HS-5 (cell line): Measurements from ENCODE around the gene RNF148.
"Not testable (repeated sequence)": the region's sequence is repeated elsewhere in the genome, so short reads cannot be mapped to it uniquely, and the experiment has no call there.

ENCODE experiments used
- DNase-seq: peaks from one replicate; pipeline ENCODE4 v3.0.0-alpha.2; 2012; ENCODE audit warnings: low read depth

Gene RNF148

DNA sequence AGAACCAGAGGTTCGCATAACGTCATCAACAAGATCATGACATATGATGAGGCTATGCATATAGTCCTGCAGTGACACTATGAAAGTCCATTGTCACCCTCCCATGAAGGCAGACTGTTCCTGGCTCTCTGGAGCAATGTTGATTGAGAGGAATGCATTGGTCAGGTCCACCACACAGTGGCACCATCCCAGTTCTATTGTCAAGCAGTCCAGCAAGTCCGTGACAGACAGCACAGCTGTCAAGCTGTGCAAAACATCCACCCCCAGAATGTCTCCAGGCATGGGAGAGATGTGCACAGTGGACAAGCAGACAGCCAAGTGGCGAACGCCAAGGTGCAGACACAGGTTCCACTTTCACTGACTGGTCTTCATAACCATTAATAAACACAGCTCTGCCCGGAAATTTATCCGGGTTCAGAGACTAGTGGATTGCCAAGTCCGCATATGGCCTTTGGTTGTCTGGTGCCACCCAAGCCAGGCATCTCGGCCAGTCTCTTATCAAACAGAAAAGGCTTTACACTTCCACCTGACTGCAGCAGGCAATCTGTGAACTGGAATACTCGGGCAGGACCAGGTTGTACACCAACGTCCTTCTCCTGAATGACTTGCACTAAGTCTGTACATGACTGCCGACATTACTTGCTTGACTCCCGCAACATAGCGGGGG lies 11.0 kb downstream of the RNF148 start:
- no peak for DNase-seq

DNA sequence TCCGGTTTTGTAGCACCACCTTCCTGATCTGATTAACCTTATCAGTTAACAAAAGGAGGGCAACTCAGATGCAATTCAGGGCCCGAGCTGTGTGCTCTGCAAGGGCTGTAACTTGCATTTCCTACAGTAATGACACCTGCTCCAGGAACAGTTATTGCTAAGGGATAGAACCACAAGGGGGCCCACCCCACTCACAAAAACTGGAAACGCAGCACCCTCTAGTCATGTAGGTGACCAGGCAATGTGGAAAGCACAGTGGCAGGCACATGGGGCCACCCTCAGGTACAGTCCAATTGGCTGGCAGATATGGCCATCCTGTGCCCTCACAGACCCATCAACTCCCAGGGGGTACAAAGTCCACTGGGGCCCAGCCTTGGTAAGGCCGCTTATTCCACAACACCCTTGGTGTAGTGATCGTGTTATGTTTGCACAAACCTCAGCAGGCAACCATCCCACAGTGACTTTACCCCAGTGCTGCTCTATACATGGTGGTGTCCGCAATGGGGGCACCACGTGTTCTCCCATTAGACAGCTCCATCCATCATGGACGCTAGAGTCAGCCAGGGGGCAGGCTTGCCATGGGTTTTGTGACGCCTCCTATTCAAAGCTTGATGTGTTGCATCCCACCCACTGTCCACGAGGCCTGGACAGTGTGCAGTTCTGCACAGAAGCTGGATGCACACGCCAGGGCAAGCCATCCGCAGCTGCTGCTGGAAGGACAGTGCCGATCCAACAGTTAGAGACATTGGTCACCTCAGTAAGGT lies 13.2 kb downstream of the RNF148 start:
- no peak for DNase-seq

GRCh38 chr7:122688400-122688998 lies 14.2 kb downstream of the RNF148 start:
- DNase-seq: no peak

DNA sequence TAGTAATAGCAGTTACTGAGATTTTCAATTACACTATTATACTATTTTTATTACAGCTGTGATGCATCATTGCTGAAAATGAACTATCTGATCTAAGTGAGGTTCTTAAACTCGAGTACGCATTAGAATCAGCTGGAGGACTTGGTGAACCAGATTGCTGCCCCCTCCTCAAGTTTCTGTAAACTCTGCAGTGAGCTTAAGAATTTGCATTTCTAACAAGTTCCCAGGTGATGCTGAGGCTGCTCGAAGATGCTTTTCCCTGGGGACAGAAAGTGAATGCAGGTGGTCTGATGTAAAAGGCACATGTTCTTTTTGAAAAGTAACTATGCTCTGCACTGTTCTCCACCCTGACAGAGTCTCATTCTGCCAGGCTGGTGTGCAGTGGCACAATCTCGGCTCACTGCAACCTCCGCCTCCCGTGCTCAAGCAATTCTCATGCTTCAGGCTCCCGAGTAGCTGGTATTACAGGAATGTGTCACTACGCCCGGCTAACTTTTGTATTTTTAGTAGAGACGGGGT lies 16.3 kb downstream of the RNF148 start:
- no peak for DNase-seq

DNA sequence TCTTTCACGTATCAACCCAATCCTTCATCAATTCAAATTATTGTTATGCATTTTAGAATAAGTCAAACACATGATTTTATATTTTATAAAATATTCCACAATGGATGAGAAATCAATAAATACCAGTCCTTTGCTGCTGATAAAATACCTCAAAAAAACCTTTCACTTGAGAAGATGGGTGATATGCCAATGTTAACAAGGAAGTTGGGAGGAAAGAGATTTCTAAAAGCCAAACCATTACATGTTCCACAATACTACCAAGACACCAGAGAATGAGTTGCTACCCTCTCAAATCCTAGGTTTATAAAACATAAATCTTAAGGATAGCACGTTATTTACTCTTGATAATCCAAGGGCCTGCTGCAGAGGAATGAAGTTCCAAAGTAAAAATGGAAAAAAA lies 18.2 kb downstream of the RNF148 start:
- no peak for DNase-seq

DNA sequence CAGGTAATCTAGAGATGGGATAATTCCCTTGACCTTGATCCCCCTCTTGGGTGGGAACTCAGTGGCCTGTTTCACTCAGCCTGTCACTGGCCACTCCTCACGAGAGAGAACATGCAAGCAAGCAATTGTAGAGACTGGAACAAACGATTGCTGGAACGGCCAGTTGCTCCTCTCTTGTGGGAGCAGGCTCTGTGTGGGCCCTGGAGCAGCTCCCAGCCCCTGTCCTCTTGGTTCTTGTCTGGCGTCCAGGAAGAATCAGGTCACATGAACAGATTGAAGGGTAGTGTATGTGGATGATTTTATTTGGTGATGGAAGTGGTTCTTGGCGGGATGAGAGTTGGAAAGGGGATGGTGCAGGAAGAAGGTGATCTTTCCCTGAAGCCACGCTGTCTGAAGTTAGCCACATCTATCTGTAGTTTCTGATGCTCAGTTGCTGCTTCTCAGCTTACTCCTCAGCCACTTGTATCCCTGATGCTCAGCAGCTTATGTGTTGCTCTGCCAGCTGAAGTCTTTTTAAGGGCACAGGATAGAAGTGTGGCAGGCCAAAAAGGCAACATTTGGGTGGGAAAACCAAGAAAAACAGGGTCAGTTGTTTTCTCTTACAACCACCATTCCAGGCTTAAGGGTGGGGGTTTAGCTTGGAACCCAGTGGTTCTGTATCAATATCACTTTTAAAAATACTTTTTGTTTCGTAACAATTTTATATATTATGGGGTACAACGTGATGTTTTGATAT lies 19.7 kb downstream of the RNF148 start:
- no peak for DNase-seq

DNA sequence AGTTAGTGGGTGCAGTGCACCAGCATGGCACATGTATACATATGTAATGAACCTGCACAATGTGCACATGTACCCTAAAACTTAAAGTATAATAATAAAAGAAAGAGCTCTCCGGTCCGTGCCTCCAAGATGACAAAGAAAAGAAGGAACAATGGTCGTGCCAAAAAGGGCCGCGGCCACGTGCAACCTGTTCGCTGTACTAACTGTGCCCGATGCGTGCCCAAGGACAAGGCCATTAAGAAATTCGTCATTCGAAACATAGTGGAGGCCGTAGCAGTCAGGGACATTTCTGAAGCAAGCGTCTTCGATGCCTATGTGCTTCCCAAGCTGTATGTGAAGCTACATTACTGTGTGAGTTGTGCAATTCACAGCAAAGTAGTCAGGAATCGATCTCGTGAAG lies 21.5 kb downstream of the RNF148 start:
- DNase-seq: not testable (repeated sequence)

DNA sequence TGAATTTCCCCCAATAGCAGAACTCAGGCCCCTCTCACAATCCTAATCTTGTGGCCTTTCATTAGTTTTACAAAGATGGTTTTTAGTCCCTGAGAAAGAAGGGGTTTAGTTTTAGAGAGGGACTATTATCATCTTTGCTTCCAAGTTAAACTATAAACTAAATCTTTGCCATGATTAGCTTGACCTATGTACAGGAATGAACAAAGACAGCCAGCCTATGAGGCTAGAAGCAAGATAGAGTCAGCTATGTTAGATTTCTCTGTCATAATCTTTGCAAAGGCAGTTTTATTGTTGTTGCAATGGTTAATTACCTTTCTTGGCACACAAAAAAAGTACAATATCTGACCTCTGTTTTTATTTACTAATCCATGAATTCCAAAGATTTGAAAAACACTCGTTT lies 22.9 kb downstream of the RNF148 start:
- DNase-seq: no peak

DNA sequence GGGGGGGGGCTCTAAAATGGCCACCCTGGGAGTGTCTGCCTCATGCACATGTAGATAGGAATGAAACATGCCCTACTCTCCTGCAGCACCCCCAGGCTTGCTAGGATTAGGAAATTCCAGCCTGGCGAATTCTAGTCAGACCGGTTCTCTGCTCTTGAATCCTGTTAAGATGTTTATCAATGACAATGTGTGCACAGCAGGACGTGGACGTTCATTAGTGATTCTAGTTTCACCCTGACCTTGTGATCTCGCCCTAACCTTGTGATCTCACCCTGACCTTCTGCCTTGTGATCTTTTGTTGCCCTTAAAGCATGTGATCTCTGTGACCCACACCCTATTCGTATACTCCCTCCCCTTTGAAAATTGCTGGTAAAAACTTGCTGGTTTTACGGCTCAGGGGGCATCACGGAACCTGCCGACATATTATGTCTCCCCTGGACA lies 23.4 kb downstream of the RNF148 start:
- DNase-seq: not testable (repeated sequence)

DNA sequence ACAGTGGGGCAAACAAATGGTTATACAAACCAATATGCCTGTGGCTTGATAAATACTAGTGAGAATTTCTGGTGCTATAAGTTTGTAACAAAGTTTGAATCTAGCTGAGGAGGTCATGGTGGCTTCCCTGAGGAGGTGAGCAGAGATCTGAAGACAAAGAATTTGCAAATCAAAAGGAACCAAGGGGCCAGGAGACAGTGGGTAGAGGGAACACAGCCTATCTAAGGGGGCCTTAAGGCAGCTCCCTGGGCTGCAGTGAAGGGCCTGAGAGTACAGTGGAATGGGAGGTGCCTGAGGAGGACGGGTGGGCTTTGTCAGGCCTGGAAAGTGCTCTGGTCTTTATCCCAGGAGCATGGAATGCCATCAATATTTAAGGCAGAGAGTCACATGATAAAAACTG lies 25.6 kb downstream of the RNF148 start:
- DNase-seq: no peak

DNA sequence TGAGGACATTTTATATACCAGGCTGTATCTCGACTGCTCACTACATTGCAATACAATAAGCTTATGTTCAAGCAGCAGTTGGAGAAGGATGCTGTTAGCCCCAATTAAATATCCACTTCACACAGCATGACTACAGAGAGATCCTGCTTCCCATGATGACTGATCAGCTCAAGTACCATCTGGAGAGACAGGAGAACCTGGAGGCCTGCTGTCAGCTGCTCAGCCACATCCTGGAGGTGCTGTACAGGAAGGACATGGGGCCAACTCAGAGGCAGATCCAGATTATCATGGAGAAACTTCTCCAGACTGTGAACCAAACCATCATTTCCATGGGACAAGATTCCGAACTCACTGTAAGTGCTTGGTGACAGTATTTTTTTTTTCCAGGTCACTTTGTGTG lies 26.3 kb downstream of the RNF148 start:
- DNase-seq: no peak

- DNase-seq: no peak
Measured at GRCh38 chr7:122675621-122676020, 27.1 kb downstream of the RNF148 start.

GRCh38 chr7:122675011-122675410 lies 27.7 kb downstream of the RNF148 start:
- peak; percentile 3 for DNase-seq

DNA sequence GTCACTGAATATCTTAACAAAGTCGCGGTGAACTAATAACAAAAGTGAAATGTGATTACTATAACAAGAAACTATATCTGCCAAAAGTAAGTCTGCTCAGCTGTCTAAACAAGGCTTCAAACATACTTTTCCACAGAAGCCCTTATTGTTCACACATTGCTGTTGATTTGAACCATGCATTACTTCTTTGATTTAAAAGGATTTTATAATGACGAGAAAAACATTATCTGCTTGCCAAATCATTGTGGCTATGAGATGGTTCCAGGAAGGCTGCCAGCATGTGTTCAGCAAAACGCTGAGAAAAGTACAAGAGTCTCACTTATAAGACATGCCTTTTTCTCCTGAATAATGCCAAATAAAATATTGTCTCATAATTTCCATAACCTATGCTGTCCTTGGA lies 28.2 kb downstream of the RNF148 start:
- DNase-seq: peak; percentile 10

- DNase-seq: no peak
Measured at GRCh38 chr7:122673951-122674350, 28.8 kb downstream of the RNF148 start.

GRCh38 chr7:122672536-122672935 lies 30.2 kb downstream of the RNF148 start:
- no peak for DNase-seq

GRCh38 chr7:122663733-122664132 lies 39.0 kb downstream of the RNF148 start:
- no peak for DNase-seq

DNA sequence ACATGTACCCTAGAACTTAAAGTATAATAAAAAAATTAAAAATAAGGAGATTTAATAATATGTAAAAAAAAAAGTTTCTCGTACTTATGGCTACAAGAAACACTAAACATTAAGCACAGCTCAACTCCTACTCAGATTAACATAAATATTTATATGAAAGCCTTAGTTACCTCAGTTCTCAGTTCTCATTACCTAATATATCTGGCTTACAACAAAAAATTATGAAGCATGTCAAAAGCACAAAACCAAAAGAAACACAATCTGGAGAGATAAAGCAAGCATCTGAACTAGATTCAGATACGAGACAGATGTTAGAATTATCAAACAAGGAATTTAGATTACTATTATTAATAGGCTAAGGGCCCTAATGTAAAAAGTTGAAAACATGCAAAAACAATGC lies 43.9 kb downstream of the RNF148 start:
- no peak for DNase-seq

DNA sequence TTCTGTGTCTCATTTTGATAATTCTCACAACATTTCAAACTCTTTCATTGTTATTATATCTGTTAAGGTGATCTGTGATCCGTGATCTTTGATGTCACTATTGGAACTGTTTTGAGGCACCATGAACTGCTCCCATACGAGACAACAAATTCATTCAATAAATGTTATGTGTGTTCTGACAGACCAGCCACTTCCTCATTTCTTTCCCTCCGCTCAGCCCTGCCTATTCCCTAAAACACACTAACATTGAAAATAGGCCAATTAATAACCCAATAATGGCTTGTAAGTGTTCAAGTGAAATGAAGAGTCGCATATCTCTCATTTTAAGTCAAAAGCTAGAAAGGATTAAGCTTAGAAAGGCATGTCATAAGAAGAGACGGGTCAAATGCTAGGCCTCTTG lies 49.0 kb downstream of the RNF148 start:
- DNase-seq: no peak

- DNase-seq: no peak
Measured at GRCh38 chr7:122652876-122653275, 49.8 kb downstream of the RNF148 start.
